Stimulated activated CD8-positive, alpha-beta memory T cell treated with anti-CD3 and anti-CD28 coated beads, Interleukin-15, amount 100 ng/mL, for 24 hours (primary cell): ENCODE results near the gene TACR1.
"Not testable (repeated sequence)": the region's sequence is repeated elsewhere in the genome, so short reads cannot be mapped to it uniquely, and the experiment has no call there.

Source experiments
- DNase-seq: peaks from one replicate; pipeline ENCODE4 v3.0.0-alpha.2; 2020; ENCODE audit warnings: low read depth

The TACR1 gene

GRCh38 chr2:75087736-75088135 is 111.6 kb downstream of the TACR1 start:
- DNase-seq: no peak

DNA sequence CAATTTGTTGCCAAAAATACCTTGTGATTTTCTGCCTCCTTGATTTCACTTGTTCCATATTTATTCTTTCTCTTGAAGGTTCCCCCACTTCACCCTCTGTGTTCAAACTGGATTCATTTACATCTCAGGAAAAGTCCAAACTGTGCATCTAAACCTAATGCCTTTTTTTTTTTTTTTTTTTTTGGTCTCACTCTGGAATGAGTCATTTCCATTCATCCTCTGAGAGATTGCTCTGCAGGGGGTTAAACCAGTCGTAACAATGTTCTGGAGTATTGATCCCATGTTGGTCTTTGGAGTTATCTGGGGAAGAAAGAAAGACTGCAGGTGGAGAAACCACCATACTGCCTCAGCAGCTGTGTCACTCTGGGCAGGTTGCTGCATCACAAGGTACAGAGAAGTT is 119.7 kb downstream of the TACR1 start:
- DNase-seq: no peak

DNA sequence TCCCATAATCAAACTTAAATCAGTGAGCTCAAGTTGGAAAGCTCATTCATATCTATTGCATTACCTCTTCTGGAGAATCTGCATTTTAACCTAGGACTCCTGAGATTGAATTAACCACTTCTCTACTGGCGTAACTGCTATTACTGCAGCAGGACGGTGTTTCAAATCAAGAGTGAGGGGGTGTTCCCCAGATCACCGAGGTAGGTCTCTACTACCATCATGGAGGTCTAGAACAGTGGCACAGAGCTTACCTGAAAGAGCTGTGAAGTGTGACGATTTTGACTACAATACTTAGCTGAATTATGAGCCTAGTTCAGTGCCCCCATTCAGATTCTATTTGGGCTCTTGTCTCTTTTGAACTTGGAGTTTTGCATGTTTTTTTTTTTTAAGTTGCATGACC is 121.4 kb downstream of the TACR1 start:
- DNase-seq: no peak

DNA sequence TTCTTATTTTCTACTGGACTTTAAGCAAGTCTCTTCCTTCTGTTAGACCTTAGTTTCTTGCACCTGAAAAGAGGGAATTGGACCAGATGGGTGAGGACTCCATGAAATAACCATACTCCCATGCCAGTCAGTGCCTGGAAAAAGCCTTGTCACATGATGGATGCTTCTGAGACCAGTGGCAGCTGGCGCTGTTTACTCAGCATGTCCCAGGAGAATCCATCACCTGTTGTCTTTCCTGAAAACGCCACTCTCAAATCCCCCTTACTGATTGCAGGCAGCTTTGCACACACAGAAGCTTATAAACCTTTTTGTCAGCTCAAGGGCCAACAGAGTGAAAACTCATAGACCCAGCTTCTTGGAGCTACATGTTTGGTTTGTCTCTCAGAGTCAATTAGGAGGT is 123.2 kb downstream of the TACR1 start:
- DNase-seq: no peak

GRCh38 chr2:75074708-75075107 is 124.6 kb downstream of the TACR1 start:
- no peak for DNase-seq

DNA sequence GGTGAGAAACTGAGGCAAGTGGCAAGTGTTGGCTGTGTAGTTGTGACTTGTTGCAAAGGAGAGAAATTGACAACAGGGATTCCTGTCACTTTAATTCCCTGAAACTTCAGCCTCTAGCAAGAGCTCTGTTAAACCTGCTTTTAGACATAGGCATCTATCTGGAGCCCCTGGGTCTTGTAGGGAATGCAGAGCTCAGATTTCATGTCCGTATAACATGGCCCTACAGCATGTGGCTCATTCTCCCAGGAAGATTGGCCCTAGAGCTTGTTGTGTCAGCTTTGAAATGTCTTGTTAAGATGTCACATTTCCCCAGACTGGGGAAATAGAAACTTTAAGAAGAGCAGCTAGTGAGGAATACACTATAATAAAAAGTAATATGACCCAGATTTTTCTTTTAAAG is 125.1 kb downstream of the TACR1 start:
- DNase-seq: no peak

GRCh38 chr2:75071766-75072165 is 127.6 kb downstream of the TACR1 start:
- DNase-seq: no peak

GRCh38 chr2:75068546-75068945 is 130.8 kb downstream of the TACR1 start:
- DNase-seq: no peak

DNA sequence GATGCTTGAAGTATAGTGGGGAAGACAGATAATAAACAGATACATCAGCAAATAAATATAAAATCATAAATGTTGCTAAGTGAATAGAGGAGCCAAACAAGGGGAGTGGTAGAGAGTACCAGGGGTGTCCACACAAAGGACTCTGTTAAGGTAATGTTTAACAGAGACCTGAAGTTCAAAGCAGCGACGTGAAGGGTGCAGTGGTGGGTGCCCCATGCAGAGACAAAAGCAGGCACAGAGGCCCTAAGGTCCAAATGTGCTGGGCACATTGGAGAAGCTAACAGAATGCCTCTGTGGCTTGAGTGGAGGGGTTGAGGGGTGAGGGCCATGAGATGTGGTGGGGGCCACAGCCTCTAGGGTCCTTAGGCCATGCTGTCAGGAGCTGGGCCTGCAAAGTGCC is 131.8 kb downstream of the TACR1 start:
- DNase-seq: no peak

DNA sequence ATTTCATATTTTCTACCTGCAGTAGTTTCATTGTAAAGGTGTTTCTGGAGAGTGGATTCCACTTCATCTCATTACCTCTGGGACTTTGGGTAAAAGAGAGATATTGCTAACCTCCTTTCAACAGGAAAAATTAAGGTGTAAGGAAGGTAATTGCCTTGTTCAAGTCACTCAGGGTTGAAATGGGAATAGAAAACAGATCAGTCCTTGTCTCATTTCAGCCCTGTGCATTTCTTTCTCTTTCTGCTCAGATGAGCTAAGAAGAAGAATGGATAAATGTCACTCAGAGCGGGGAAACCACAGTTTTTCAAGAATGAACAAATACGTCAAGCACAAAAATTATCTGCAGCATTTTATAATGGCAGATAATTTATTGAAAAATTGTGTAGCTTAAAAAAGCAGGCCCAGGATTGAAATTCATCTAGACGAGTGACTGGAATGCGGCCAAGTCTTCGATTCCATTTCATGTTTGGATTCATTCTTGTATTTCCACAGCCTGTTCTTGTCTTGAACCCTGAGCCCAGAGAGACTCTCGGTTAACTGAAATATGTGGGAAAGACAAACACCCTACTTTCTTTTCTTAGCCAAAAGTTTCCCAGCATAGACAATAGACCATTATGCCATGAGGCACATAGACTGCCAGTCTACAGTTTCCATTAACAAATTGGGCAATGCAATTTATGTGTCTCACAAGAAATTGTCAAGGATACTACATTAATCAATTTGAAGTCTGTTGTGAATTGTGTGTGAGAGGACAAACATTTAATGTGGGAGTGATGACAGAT is 133.0 kb downstream of the TACR1 start:
- no peak for DNase-seq

- DNase-seq: no peak
Observed at GRCh38 chr2:75065402-75066008, 133.8 kb downstream of the TACR1 start.

DNA sequence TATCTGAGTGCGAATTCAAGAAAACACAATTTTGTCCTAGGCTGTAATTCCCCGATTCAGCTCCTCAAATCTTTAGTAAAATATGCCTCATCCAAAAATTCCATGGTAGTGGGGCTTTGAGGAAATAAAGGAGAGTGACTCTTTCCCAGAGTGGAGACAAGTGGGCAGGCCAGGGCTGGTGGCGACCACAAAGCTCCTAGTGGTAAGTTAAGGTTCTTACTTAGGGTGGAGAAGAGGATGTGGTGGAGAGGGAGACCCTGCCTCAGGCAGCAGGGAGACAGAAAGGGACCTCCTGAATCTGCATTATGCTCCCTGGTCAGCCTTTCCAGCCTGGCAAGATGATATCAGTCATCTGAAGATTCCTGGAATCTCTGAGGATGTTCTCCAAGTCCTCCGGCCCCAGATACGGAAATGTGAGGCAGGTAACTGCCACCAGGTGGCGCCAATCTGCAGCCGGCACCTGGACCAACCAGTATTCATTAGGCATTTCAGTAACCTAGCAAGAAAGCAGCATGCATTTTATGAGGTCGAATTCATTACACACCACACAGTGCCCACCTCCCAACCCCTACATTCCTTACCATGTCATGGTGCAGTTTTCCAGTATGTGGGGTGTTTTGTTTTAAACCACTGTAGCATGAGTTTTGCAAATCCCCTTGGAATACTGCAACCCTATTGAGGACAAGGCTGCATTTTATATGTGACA is 134.5 kb downstream of the TACR1 start:
- peak; percentile 15 for DNase-seq

GRCh38 chr2:75063906-75064305 is 135.4 kb downstream of the TACR1 start:
- DNase-seq: no peak

GRCh38 chr2:75058427-75058826 is 140.9 kb downstream of the TACR1 start:
- DNase-seq: no peak

- DNase-seq: not testable (repeated sequence)
Observed at GRCh38 chr2:75057150-75057549, 142.2 kb downstream of the TACR1 start.

GRCh38 chr2:75055820-75056675 is 143.3 kb downstream of the TACR1 start:
- DNase-seq: no peak

DNA sequence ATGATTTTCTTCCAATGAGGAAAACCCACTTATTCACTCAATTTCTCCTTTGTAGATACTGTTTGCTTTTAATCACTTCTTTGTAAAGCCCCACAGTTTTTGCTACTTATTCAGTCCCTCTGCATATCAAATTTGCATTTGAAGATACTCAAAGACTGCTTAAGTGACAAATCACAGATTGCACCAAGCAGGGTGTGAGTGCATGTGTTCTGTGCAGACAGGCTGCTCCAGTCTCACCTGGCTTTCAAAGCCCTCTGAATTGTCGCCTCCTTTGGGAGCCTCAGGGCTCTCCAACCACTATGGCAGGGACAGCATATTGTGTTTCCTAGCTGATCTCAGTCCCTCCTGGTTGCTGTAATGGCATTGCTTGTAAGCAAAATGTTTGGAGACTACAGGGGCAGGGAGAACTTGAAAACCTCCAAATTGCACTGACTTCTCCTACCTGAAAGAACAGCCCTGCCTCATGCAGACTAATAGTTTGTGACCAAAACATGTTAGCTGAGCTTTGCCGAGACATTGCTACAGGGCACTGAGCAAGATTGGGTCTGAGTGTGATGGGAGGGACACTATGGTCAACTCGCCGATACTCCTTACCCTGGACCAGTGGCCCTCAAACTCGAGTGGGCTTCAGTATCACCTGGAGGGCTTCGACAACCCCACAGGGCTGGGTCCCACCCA is 144.0 kb downstream of the TACR1 start:
- DNase-seq: no peak

- no peak for DNase-seq
Observed at GRCh38 chr2:75054296-75054695, 145.0 kb downstream of the TACR1 start.

DNA sequence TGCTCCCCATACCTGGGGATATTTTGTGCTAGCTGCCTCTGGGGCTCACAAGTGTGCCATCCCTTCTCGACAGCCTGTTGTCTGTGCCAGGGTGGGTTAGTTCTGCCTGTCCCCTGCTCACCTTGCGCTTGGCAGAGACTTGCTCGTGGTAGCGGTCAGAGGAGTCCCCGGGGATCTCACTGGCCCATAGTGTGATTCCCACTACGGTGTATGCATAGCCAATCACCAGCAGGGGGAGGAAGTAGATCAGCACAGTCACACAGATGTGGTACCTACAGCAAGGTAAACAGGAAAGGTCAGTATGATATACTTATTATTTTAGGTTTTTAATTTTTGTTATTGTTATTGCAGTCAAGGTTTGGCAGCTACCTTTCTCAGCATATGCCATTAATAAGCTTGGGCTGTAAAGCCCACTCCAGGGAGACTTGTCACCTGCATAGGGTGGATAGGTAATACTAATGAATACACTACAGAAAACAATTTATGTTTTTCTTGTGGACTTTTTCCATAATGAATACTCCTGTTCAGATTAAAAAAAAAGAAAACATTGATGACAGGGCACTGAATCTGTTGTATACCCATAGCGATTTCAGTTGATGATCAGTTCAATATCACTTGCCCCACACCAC is 145.7 kb downstream of the TACR1 start:
- DNase-seq: no peak

GRCh38 chr2:75047992-75048625 is 151.2 kb downstream of the TACR1 start:
- DNase-seq: no peak
